HAP-1 (cell line): ENCODE measurements around the gene ABCC10.
A peak's percentile ranks its signal among the peaks of the same experiment; 100 is the strongest.
"Not testable (repeated sequence)": the region's sequence is repeated elsewhere in the genome, so short reads cannot be mapped to it uniquely, and the experiment has no call there.

Experiments used
- DNase-seq, 2 experiments: peaks; one replicate each; pipeline ENCODE4 v3.0.0-alpha.2; 2016 to 2020; ENCODE audit warnings: low spot score in 2 of 2
- H3K27me3 ChIP-seq: fragments of 250-450 bp; sonication (Bioruptor Pico); 2 replicates; pipeline ENCODE4 v1.5.1; 2020; ENCODE audit warnings: low read depth, mild to moderate bottlenecking, moderate library complexity
- H3K36me3 ChIP-seq: fragments of 250-450 bp; sonication (Bioruptor Pico); replicated peaks from 2 replicates; pipeline ENCODE4 v1.5.1; 2020; ENCODE audit warnings: mild to moderate bottlenecking
- H3K4me1 ChIP-seq: fragments of 250-450 bp; sonication (Bioruptor Pico); 2 replicates; pipeline ENCODE4 v1.5.1; 2020; ENCODE audit warnings: mild to moderate bottlenecking
- H3K4me3 ChIP-seq: fragments of 250-450 bp; sonication (Bioruptor Pico); 2 replicates; pipeline ENCODE4 v1.5.1; 2020; ENCODE audit warnings: mild to moderate bottlenecking, moderate library complexity
- H3K9me3 ChIP-seq: fragments of 250-450 bp; sonication (Bioruptor Pico); 2 replicates; pipeline ENCODE4 v1.5.1; 2020; ENCODE audit warnings: mild to moderate bottlenecking, moderate library complexity
- in situ Hi-C: fragments of 300-500 bp; cut with MboI; formaldehyde crosslinking; loops from 3 replicates; pipeline ENCODE4 v1.14.3; 2020; ENCODE audit warnings: low sequenced_read_pairs, inconsistent platforms, mixed read lengths

ABCC10 gene

GRCh38 chr6:43421831-43422230 is 5.5 kb upstream of the ABCC10 start:
- in situ Hi-C loops = no loop called here
- Histone ChIP-seq H3K27me3 (no peaks in the 10 kb centered on the region), H3K4me1 (no peaks in the 10 kb centered on the region), H3K4me3 (no peak overlapping the region), H3K36me3 (no peaks in the 10 kb centered on the region), H3K9me3 (0 out of 2 replicates have a peak, but pooled peaks cover 4% of the 10 kb centered on the region)
- DNase-seq = no peak

- DNase-seq, H3K4me3 ChIP-seq, in situ Hi-C loops, H3K27me3 ChIP-seq, H3K9me3 ChIP-seq, H3K4me1 ChIP-seq, H3K36me3 ChIP-seq: not testable (repeated sequence)
These were observed 2.3 kb upstream of the ABCC10 start for GRCh38 chr6:43425083-43425482.

- Histone ChIP-seq H3K27me3 (no peaks in the 10 kb centered on the region), H3K9me3 (no peaks in the 10 kb centered on the region), H3K4me1 (peaks cover 9% of the 10 kb centered on the region), H3K36me3 (no peaks in the 10 kb centered on the region), H3K4me3 (peak overlapping the region; percentile 82)
- in situ Hi-C loops = no loop called here
- no peak for DNase-seq
These were observed 374 bp upstream of the ABCC10 start for GRCh38 chr6:43426928-43427405.

GRCh38 chr6:43428112-43428570 is 800 bp downstream of the ABCC10 start:
- no peak for DNase-seq
- Histone ChIP-seq H3K9me3 (no peaks in the 10 kb centered on the region), H3K4me1 (peaks cover 9% of the 10 kb centered on the region), H3K27me3 (no peaks in the 10 kb centered on the region), H3K4me3 (peak overlapping the region; percentile 82), H3K36me3 (peaks cover 3% of the 10 kb centered on the region)
- in situ Hi-C loops = no loop called here

- H3K9me3 ChIP-seq = no peaks in the 10 kb centered on the region
- peak overlapping the region; percentile 82 for H3K4me3 ChIP-seq
- DNase-seq = no peak
- peaks cover 9% of the 10 kb centered on the region for H3K4me1 ChIP-seq
- H3K36me3 ChIP-seq = peaks cover 7% of the 10 kb centered on the region
- no peaks in the 10 kb centered on the region for H3K27me3 ChIP-seq
- in situ Hi-C loops = no loop called here
These were observed 1.5 kb downstream of the ABCC10 start for GRCh38 chr6:43428874-43429273.

GRCh38 chr6:43432009-43432945 is 4.9 kb downstream of the ABCC10 start:
- H3K4me3 ChIP-seq = no peak overlapping the region
- DNase-seq = no peak
- peaks cover 9% of the 10 kb centered on the region for H3K4me1 ChIP-seq
- H3K36me3 ChIP-seq = peaks cover 7% of the 10 kb centered on the region
- no peaks in the 10 kb centered on the region for H3K27me3 ChIP-seq
- in situ Hi-C loops = no loop called here
- H3K9me3 ChIP-seq = no peaks in the 10 kb centered on the region

- H3K36me3 ChIP-seq = peaks cover 7% of the 10 kb centered on the region
- in situ Hi-C loops = no loop called here
These were observed 5.8 kb downstream of the ABCC10 start for GRCh38 chr6:43433148-43433547.

GRCh38 chr6:43434001-43434840 is 6.9 kb downstream of the ABCC10 start:
- DNase-seq = no peak
- Histone ChIP-seq H3K9me3 (no peaks in the 10 kb centered on the region), H3K4me1 (no peaks in the 10 kb centered on the region), H3K36me3 (peaks cover 7% of the 10 kb centered on the region), H3K27me3 (no peaks in the 10 kb centered on the region), H3K4me3 (no peak overlapping the region)
- in situ Hi-C loops = no loop called here

More at GRCh38 chr6:43433148-43433547, 5.8 kb downstream of the ABCC10 start:
- Histone ChIP-seq H3K27me3 (no peaks in the 10 kb centered on the region), H3K4me3 (no peak overlapping the region), H3K4me1 (peaks cover 9% of the 10 kb centered on the region), H3K9me3 (no peaks in the 10 kb centered on the region)
- no peak for DNase-seq

- Histone ChIP-seq H3K4me3 (no peak overlapping the region), H3K36me3 (peaks cover 7% of the 10 kb centered on the region), H3K9me3 (no peaks in the 10 kb centered on the region), H3K27me3 (no peaks in the 10 kb centered on the region), H3K4me1 (no peaks in the 10 kb centered on the region)
- in situ Hi-C loops = no loop called here
- no peak for DNase-seq
These were observed 7.6 kb downstream of the ABCC10 start for GRCh38 chr6:43434943-43435342.

- Histone ChIP-seq H3K9me3 (no peaks in the 10 kb centered on the region), H3K27me3 (no peaks in the 10 kb centered on the region), H3K4me1 (no peaks in the 10 kb centered on the region), H3K4me3 (no peak overlapping the region), H3K36me3 (peaks cover 7% of the 10 kb centered on the region)
- DNase-seq = no peak
- in situ Hi-C loops = no loop called here
These were observed 8.5 kb downstream of the ABCC10 start for GRCh38 chr6:43435682-43436437.

GRCh38 chr6:43436577-43437282 is 9.4 kb downstream of the ABCC10 start:
- in situ Hi-C loops = no loop called here
- DNase-seq = peak in 1 of 2 experiments; percentile 29
- Histone ChIP-seq H3K4me3 (no peak overlapping the region), H3K36me3 (peaks cover 7% of the 10 kb centered on the region), H3K27me3 (no peaks in the 10 kb centered on the region), H3K9me3 (no peaks in the 10 kb centered on the region), H3K4me1 (no peaks in the 10 kb centered on the region)

- Histone ChIP-seq H3K4me1 (no peaks in the 10 kb centered on the region), H3K36me3 (peaks cover 4% of the 10 kb centered on the region), H3K27me3 (no peaks in the 10 kb centered on the region), H3K4me3 (no peak overlapping the region), H3K9me3 (no peaks in the 10 kb centered on the region)
- no peak for DNase-seq
- in situ Hi-C loops = no loop called here
These were observed 10.4 kb downstream of the ABCC10 start for GRCh38 chr6:43437700-43438099.

GRCh38 chr6:43442935-43443334 is 15.6 kb downstream of the ABCC10 start:
- Histone ChIP-seq H3K4me1 (no peaks in the 10 kb centered on the region), H3K9me3 (no peaks in the 10 kb centered on the region), H3K4me3 (no peak overlapping the region), H3K27me3 (no peaks in the 10 kb centered on the region), H3K36me3 (no peaks in the 10 kb centered on the region; the same call in 1 of the 2 replicates)
- DNase-seq = no peak
- in situ Hi-C loops = no loop called here
